NCI-H146 treated with DMSO at 0.1 percent for 48 hours (cell line): ENCODE data around the gene CTXN1.

Experiments
- DNase-seq: peaks from one replicate; lab custom pipeline; 2025; ENCODE audit not compliant: unreplicated experiment; lab: John Stamatoyannopoulos, UW

Gene CTXN1

DNA sequence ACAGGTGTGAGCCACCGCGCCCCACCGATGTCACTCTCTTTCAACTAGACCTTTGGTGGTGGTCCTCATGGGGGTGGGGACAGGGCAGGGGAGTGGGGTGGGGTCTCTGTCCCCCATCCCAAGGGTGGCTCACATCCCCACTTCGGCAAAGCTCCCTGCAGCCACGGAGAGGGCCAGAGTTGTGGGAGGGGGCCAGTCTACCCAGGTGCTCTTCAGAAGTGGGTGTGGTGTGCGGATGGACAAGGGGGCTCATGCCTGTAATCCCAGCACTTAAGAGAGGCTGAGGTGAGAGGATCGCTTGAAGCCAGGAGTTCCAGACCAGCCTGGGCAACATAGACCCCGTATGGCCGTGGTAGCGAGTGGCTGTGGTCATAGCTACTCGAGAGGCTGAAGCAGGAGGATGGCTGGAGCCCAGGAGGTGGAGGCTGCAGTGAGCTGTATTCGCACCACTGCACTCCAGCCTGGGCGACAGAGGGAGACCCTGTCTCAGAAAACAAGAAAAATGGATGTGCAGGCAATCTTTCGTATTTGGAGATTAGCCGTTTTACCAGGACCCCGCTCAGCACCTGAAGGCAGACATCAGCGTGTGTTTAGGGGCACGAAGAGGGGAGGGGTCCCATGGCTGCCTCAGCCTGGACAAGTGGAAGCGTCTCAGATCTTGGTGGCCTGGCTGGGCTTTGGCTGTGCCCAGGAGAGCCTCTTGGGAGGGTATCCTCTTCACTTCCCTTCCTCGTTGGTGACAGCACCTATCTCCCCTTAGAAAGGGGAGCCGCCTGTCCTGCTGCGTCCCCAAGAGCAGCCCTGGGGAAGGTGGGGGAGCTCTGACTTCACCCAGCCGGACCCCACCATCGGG, 10.5 kb downstream of the CTXN1 start:
- DNase-seq = no peak

DNA sequence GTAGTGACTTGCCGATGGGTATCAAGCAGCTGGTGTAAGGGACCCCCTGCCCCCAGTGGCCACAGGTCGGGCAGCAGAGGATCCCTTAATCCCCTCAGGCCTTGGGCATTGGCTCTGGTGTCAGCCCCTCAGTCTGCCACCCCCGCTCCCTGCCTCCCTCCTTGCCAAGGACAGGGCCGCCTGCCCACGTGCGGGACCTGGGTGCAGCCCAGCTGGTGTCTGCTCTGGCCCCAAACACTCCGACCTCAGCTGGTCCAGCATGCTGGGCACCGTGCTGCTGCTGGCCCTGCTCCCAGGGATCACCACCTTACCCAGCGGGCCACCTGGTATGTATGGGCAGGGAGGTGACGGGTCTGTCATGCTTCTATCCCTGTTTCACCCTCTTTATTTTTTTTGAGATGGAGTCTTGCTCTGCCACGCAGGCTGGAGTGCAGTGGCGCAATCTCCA, 11.3 kb downstream of the CTXN1 start, which contains the start of gene TGFBR3L:
Gene TGFBR3L, plus strand, starts transcription at position 233 of the 448 bp plus-strand sequence.
- no peak for DNase-seq

DNA sequence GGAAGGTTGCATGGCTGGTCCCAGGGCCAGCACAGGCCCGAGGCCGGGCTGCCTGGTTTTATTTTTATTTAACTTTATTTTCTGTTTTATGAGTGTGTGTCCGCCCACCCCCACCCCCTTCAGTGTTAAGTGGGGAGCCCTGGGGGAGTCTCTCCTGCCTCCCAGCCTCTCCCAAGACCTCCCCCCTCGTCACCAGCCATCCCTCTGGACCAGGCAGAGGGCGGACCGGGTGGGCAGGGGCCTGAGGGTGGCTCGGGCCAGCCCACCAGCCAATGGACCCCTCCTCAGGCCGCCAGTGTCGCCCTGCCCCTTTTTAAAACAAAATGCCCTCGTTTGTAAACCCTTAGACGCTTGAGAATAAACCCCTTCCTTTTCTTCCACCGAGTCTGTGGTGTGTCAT, 11.8 kb downstream of the CTXN1 start:
- DNase-seq = no peak

- DNase-seq = no peak
These were observed 12.3 kb downstream of the CTXN1 start for GRCh38 chr19:7913652-7914051.

GRCh38 chr19:7912697-7913564, 13.0 kb downstream of the CTXN1 start:
- DNase-seq = no peak

DNA sequence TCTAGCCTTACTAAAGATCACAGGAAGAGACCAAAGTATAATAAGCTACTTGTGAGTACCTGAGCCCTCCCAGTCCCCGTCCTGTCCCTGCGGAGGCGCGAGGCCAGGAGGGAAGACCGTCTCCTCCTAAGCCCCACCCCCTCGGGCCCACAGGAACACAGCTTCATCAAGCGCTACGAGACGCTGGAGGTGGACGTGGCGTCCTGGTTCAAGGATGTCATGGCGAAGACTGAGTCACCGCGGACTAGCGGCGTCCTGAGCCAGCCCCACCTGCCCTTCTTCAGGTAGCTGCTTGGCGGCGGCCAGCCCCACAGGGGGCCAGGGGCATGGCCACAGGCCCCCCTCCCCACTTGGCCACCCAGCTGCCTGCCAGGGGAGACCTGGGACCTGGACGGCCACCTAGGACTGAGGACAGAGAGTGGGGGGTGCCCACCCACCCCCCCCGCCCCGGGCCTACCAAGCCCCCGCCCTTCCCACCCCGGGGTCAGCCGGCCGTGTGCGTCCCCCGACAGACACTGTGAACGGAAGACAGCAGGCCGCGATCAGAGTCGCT, 13.7 kb downstream of the CTXN1 start:
- no peak for DNase-seq

DNA sequence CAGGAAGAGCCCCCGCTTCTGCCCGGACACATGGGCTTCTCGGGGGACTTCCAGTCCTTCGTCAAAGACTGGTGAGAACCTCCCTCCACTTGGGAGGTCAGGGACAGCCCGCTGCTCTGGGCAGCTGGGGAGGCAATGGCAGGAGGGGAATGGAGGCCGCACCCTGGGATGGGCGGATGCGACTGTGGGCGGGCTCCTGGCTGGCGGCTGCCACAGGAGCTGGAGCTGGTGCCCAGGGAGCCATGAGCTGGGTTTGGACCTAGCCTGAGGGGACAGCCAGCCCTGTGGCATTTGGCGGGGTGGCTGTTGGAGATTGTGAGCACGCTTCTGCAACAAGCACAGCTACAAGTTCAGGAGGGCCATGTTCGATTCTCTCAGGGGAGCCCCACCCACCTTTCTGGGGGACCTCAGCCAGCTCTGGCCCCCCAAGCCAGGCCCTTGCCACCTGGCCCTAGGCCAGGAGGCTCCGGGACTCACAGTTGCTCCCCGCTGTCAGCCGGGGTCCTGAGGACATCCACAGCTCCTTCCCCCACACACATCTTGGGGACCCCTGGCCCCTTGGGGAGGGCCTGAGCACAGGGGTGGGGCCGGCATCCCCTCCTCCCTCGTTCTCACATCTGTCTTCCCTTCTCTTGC, 14.3 kb downstream of the CTXN1 start:
- DNase-seq = no peak

DNA sequence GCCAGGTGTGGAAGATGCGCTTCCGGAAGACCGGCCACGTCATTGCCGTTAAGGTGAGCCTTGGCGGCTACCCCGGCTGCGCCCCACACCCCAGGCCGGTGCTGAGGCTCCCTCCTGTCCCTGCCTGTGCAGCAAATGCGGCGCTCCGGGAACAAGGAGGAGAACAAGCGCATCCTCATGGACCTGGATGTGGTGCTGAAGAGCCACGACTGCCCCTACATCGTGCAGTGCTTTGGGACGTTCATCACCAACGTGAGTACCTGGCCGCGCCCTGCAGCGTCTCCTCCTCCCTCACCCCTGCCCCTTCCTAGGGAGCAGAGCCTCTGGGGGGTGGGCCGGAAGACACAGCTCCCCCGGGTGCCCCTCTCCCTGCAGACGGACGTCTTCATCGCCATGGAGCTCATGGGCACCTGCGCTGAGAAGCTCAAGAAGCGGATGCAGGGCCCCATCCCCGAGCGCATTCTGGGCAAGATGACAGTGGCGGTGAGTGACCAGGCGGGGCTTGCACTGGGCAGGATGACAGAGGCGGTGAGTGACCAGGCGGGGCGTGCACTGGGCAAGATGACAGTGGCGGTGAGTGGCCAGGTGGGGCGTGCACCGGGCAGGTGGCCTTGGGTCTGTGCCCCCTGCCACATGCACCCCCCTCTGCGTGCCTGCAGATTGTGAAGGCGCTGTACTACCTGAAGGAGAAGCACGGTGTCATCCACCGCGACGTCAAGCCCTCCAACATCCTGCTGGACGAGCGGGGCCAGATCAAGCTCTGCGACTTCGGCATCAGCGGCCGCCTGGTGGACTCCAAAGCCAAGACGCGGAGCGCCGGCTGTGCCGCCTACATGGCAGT, 15.4 kb downstream of the CTXN1 start:
- no peak for DNase-seq

GRCh38 chr19:7909471-7910067, 16.4 kb downstream of the CTXN1 start:
- DNase-seq = no peak

- no peak for DNase-seq
These were observed 17.0 kb downstream of the CTXN1 start for GRCh38 chr19:7908742-7909461.

- no peak for DNase-seq
These were observed 17.7 kb downstream of the CTXN1 start for GRCh38 chr19:7908078-7908699.

DNA sequence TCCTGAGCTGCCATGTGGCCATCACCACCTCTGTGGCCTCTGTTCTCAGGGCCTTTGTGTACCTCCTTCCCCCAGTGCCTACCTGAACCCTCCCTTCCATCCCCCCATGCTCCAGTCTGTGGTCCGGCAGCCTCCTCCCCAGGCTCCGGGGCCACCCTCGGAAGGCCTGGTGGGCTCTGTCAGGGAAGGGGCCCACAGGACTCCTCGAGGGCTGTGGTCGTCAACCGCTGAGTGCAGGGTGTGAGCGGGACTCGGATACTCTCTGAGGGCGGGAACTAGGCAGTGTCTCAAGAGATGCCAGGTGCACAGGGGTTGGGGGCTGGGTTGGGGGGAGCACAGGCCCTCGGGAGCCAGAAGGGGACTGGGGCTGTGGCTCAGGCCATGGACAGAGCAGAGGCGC, 18.4 kb downstream of the CTXN1 start:
- DNase-seq = no peak

GRCh38 chr19:7907122-7907521, 18.8 kb downstream of the CTXN1 start:
- DNase-seq = no peak

- no peak for DNase-seq
These were observed 20.1 kb downstream of the CTXN1 start for GRCh38 chr19:7905859-7906258.

DNA sequence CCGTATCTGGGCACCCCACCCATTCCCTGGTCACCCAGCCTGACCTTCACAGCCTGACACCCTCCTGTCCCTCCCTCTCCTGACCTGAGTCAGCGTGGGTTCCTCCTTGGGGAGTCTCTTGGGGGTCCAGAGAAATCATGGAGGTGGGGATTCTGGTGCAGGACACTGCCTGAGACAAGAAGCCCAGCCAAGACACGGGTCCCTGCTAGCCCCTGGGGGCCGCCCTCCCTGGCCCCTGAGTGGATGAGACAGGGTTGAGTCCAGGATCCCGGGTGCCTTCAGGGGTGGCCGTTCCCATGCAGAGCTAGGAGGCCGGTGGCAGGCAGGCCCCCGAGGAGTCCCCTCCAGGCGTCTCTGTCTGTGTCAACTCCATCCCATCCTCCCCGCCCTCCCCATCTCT, 20.7 kb downstream of the CTXN1 start:
- DNase-seq = no peak

DNA sequence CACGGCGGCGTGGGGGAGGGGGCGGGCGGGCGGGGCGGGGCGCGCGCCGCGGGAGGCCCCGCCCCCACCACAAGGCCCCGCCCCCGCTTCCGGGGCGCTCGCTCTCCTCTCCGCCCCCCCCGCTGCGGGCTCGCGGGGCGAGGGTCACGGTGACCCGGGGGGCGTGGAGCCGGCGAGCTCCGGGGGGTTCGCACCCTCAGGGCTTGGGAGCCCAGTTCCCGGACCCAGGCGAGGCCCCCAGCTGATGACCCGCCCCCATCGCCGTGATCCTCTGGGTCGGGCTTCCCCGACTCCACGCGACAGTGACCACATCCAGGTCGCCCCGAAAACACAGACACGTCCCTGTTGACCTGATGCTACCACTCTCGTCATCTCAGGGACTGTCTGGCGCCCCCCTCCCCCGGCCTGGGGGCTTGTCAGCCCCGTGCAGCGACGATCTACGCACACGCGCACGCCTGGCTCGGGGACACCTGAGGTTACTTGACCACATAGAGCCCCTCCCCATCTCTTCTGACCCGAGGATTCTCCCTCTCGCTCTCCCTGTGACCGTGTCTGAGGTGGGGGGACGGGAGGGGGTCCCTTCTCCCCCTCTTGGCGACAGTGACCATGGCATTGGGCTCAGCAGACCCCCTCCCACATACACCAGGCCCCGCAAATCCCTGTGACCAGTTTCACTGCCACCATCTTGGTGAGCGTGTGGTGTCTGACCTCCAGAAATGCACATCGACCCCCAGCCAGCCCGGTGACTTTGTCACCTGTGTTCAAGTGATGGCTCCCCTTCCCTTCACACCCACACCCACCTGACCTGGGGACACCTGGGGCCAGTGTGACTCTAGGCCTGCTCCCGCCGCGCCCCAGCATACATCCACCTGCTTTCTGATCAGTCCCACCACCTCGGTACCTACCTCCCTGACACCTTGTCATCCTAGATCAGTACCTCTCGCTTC, 21.6 kb downstream of the CTXN1 start:
- DNase-seq = no peak

- DNase-seq = peak; percentile 91
These were observed 22.5 kb downstream of the CTXN1 start, which contains the start of gene MAP2K7 for GRCh38 chr19:7903244-7904073. TSS of gene MAP2K7 (plus strand) at chr19:7903877. CDS start at chr19:7903945, 68 bp downstream.
